Hepatic stellate cell (primary cell): ENCODE data around the gene GLRB.
"Not testable (repeated sequence)": the region's sequence is repeated elsewhere in the genome, so short reads cannot be mapped to it uniquely, and the experiment has no call there.

Source experiments
- DNase-seq: peaks from one replicate; pipeline ENCODE4 v3.0.0; 2011; ENCODE audit warnings: low spot score

GLRB gene

DNA sequence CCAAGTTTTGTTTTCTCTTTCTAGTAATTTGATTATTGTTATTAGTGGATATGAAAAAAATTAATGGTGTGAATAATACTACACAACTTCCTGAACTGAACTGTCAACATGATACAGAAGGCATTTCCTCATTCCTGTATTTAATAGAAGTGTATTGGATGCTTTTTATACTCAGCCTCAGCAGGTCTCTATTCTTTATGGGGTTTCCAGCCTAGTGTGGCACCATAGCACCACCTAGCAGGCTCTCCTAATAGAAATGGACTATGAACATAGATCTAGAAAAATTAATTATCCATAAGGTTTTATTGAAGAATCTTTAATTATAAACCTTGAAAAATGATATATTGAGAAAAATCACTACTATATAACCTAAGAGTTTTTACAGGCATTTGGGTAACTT, 52.4 kb downstream of the GLRB start:
- peak; percentile 5 for DNase-seq

DNA sequence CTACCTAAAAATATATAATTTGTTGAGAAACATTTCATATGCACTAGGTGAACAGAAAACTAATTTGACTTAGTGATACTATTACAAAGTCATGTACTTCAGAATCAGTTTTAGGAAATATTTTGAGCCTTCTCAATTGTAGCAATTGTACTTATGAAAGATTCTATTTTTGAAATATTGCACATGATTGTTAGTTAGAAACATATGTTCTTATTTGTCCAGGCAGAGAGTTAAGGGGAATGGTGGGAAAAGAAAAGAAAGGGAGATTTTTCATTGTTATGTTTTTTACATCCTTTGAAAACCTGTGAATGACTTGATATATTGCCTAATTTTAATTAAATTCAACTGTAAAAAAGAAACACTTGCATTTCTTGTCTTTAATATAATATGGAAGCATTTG, 66.0 kb downstream of the GLRB start:
- DNase-seq: no peak

DNA sequence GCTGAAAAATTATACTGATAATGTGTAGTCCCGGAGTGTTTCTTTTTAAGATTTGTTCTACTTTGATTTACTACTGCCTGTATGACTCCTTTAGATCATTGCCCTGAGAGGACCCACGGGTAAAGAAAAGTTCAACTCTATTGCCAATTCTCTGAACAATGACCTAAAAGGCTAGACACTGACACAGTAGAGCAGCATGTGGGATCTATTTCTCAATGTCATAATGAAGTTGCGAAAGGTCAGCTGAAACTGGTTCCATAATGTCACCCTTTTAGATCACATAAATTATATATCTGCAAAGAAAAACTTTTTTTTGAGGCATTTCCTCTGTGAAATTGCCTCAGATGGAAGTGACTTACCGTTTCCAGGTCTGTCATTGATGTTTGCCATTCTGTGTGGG, 67.4 kb downstream of the GLRB start:
- no peak for DNase-seq

DNA sequence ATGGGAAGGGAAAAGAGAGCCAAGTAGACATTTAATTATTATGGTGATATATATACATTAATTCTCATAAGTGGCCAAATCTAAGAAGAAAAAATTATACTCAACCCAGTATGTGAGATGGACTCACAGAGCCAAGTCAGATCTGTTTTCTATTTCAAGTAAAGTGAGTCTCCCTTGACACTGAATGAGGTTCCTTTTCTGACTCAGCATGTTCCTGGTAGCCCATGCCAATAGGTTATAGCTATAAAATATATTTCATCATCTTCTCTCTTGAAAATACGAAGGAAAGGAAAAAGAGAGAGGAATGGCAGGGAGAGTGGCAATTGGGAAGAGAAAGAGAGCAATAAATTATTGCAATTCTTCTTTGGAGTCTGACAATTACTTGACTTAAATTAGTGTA, 75.8 kb downstream of the GLRB start:
- no peak for DNase-seq

DNA sequence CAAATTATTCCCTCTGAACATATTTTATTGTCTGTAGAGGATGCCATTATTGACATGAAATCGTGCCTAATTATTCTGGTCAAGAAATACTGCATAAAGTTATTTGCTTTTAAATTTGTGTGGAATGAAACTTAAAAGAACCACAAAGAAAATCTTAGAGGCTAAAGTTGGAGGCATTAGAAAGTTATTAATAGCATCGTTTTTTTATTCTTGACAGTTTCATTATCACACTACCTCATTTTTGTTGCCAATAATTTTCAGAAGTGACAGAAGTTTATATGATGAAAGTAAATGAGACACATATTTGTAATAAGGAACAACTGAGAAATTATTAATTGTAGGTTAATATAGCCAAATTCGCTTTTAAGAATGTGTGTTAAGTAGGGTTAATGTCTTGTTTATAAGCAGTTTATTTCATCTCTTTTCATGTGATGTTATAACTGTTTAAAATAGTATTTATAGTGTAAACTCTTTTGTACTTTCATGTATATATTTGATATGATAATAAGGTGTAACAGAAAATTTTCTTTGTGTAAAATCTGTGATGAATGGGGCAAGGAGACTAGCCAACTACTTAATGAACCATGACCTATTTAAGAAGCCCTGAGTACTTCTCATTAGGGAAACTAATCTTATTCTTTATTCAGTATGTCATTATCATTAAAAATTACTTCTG, 90.1 kb downstream of the GLRB start:
- DNase-seq: no peak

DNA sequence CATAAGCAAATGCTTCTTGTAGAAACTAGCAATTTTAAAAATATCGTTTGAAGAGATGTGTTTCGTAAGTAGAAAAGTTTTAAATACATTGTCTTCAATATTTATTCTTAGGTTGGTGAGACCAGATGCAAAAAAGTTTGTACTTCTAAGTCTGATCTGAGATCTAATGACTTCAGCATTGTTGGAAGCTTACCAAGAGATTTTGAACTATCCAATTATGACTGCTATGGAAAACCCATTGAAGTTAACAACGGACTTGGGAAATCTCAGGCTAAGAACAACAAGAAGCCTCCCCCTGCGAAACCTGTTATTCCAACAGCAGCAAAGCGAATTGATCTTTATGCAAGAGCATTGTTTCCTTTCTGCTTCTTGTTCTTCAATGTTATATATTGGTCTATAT, 94.4 kb downstream of the GLRB start:
- DNase-seq: no peak

DNA sequence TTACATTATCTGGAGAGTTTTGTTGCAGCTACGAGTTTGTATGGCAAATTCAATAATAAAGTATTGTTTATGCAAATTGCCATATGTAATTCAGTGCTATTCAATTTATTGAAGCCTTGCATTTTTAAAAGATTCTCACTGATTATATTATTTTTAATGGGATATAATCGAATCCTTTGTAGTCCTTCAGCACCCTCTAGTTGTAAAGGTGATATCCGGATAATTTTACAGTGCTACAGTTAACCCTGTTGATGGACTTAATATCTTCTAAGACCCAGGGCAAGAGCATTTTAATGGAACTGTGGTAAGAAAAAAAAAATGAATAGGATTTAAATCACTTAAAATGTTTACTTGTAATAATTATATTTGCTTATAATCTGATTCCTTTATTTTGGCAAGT, 96.1 kb downstream of the GLRB start:
- DNase-seq: no peak

DNA sequence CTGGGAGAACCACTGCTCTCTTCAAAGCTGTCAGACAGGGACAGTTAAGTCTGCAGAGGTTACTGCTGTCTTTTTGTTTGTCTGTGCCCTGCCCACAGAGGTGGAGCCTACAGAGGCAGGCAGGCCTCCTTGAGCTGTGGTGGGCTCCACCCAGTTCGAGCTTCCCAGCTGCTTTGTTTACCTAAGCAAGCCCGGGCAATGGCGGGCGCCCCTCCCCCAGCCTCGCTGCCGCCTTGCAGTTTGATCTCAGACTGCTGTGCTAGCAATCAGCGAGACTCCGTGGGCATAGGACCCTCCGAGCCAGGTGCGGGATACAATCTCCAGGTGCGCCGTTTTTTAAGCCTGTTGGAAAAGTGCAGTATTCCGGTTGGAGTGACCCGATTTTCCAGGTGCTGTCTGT, 104.3 kb downstream of the GLRB start:
- not testable (repeated sequence) for DNase-seq

DNA sequence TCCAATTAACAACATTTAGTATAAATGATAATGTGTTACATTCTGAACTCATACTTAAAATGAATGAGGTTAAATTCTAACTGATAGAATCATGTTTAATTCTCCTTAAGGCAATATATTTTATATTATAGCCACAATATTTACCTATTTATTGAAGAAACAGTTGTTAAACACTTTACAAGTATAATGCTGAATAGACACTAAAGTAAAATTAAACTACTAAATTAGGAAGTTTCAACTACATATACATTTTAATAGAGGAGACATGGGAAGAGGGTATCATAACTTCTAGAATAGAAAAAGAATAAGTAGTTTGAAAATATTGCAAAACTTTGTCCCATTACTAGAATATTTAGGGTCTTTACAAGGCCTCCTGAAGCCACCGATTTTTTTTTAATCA, 108.3 kb downstream of the GLRB start:
- no peak for DNase-seq

DNA sequence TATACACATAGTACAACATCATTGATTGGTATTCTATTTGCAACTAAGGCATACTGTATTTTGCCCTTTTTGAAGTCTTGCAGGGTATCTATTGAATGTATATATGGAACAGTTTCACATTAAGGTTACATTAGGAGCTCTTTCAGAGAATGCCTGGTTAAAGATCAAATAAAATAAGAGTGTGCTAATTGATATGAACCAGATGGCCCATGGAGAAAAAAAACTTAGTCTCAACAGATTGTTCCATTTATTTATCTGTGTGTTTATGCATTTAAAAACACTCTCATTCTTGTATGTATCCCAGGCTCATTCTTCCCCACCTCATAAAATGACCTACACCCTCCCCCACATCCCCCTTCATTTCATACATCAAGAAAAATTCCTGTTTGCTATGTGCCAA, 109.4 kb downstream of the GLRB start:
- DNase-seq: no peak

DNA sequence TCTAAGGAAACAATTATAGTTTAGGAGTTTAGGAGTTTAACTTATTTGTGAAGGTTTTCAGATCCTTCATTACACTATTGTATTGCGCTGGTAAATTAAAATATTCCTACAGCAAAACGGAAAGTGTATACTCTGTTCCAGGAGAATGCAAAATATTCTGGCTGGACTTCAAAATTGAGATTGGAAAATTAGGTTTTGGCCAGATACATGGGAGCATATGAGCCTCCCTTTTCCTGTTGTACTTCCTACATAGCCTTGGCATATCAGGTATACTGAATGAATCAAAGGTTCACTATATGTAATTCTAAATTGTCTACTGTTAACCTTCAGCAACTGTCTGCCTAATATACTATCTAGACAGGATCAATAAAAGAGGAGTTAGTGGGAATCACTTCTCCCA, 119.4 kb downstream of the GLRB start:
- DNase-seq: no peak

DNA sequence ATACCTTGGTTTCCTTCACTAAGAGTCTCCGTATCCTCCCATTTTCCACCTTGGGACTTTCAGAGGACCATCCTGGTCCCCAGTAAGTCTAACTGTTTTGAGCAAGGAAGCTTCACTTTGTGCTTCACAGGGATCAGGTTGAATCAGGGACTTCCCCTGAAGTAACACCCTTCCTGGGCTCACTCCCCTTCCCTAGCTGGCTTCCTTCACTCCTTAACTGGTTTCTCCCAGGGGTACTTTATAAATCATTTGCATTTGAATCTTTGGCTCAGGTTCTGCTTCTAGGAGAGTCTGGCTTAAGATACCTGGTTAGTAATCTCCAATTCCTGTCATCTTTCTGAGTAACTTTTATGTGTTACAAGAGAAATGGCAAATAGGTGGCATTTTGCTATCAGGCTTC, 120.1 kb downstream of the GLRB start:
- no peak for DNase-seq

DNA sequence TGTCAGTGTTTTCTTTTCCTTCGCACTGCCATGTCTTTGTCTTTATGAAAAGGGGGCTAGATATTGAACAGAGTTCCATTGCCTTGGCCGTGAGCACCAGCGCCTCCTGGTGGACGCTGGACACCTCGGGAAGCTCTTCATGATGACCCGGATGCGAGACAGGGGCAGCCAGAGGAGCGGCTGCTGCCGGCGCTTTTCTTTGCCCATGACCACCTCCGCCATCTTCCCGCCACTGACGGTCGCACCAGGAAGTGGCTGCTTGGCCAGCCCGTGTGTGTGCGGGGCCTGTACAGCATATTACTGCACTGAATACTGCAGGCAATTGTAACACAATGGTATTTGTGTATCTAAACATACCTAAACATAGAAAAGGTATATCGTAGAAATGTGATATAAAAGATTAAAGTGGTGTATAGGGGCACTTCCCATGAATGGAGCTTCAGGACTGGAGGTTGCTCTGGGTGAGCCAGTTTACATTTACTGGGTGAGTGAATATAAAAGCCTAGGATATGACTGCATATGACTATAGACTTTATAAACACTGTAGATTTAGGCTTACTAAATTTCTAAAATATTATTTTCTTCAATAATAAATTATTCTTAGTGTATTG, 128.8 kb downstream of the GLRB start:
- no peak for DNase-seq

DNA sequence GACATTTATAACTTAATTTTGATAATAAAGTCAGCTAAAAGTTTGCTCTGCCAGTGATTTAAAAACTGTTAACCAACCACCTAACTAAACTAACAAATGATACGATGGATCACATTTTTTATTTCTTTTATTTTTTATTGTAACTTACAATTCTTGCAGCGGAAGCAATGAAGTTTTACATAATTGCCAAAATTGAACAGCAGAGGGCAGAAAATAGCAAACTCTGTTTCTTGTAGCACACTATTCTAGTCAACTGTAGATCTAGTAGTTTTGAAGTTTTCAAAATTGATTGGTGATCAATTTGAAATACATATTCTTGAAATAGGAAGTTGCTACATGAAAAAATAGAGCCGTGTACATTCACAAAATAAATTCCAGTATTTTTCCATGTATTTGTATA, 141.8 kb downstream of the GLRB start:
- peak; percentile 26 for DNase-seq

DNA sequence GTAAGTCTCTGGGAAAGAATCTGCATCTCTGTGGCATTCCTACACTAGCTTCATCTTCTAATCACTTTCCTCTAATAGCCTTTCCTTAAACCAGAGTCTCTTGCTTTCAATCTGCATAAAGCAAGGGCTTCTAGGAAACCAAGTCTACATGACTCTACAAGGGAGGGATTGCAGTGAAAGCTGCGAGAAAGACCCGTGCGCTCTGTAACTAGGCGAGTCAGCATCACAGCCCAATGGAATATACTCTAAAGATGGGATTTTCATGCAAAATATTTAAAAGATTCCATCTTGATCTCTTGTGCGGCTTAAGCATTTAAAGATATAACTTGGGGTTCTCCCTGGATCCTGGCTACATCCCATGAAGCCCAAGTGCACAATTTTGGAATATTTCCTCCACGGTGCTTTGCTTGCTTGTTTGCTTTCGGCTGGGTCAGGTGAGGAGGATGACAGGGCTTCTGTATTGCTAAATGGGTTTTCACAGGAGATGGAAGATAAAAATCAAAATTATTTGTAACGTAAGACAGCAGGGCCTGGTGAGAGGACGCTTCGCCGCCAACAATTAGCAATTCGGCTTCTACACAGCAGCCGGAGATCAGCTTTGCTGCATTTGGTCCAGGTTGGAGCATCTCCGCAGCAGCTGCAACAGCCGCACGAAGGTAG, 143.9 kb downstream of the GLRB start:
- no peak for DNase-seq

DNA sequence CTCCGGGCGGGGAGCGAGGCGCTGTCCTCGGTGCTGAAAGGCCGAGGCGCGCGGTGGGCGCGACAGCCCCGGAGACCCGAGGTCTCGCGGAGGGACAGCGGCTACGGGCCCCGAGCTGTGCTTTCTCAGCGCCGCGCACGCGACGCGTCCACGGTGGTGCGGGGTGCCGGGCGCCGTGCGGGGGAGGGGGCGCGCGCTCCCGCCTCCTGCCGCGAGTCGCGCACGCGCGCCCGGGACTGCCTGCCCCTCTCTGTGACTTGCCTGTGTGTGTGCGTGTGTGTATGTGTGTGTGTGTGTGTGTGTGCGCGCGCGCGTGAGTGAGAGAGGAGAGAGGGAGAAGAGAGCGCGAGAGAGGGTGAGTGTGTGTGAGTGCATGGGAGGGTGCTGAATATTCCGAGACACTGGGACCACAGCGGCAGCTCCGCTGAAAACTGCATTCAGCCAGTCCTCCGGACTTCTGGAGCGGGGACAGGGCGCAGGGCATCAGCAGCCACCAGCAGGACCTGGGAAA, 144.5 kb downstream of the GLRB start, which contains the start of gene GRIA2:
TSS of gene GRIA2 (plus strand) at position 358 of the 511 bp plus-strand sequence. CDS start 315 bp downstream, outside the sequence.
- peak; percentile 64 for DNase-seq

DNA sequence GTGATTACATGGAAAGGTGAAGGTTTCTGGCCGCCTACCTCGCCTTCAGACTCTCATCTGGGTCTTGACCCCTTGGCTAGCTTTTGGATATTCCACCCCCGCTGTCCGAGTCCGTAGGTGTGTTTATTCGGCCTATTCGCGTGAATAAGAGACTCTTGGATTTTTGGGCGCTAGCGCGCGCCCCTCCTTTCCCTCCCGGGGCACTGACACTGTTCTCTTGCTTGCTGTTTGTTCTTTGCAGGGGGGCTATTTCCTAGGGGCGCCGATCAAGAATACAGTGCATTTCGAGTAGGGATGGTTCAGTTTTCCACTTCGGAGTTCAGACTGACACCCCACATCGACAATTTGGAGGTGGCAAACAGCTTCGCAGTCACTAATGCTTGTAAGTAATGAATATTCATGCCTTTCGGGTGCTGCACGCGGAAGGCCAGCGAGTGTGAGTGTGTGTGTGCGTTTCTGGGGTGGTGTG, 145.5 kb downstream of the GLRB start:
- DNase-seq: no peak
